AG08395 (cell line): ENCODE data around the gene DCBLD2.
A peak's percentile ranks its signal among the peaks of the same experiment; 100 is the strongest.

ENCODE experiments used
- DNase-seq: peaks from one replicate; pipeline ENCODE4 v3.0.0; 2012; ENCODE audit warnings: mixed read lengths, low spot score

The DCBLD2 gene

GRCh38 chr3:98791341-98792325, 109.9 kb downstream of the DCBLD2 start:
- DNase-seq: no peak

GRCh38 chr3:98788651-98789050, 112.8 kb downstream of the DCBLD2 start:
- no peak for DNase-seq

- DNase-seq: no peak
Observed at GRCh38 chr3:98787181-98787580, 114.3 kb downstream of the DCBLD2 start.

GRCh38 chr3:98786364-98787006, 115.0 kb downstream of the DCBLD2 start:
- peak; percentile 24 for DNase-seq

GRCh38 chr3:98784666-98785600, 116.6 kb downstream of the DCBLD2 start:
- DNase-seq: peak; percentile 73

- DNase-seq: no peak
Observed at GRCh38 chr3:98784042-98784441, 117.5 kb downstream of the DCBLD2 start.

DNA sequence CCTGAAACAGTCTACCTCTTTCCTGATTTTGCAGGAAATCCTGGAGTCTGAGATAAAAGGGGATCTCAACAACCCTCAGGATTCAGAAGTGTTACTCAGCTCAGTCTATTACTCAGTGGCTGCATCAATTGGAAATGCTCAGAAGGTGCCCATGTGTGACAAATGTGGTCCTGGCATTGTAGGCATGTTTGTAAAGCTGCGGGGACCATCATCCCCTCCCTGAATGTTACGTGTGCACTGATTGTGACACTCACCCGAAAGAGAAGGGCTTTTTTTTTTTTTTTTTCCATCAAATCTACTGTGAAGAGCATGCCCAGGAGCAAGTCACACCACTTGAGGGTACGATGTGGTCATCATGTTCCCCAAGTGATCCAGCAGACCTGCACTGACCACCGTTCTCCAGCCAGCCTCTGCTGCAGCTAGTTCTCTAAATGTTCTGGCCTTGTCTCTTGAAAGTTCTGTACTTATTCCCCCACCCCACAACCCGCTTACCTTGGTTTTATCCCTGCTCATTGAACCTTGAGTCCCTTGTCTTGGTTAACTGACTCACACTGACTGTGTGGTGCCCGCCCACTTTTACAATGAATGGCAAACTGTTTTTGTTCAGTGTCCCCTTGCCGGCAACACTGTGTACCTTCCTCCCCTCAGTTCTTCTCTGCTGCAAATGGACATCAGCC, 118.5 kb downstream of the DCBLD2 start:
- DNase-seq: no peak

GRCh38 chr3:98780343-98780742, 121.2 kb downstream of the DCBLD2 start:
- DNase-seq: no peak

DNA sequence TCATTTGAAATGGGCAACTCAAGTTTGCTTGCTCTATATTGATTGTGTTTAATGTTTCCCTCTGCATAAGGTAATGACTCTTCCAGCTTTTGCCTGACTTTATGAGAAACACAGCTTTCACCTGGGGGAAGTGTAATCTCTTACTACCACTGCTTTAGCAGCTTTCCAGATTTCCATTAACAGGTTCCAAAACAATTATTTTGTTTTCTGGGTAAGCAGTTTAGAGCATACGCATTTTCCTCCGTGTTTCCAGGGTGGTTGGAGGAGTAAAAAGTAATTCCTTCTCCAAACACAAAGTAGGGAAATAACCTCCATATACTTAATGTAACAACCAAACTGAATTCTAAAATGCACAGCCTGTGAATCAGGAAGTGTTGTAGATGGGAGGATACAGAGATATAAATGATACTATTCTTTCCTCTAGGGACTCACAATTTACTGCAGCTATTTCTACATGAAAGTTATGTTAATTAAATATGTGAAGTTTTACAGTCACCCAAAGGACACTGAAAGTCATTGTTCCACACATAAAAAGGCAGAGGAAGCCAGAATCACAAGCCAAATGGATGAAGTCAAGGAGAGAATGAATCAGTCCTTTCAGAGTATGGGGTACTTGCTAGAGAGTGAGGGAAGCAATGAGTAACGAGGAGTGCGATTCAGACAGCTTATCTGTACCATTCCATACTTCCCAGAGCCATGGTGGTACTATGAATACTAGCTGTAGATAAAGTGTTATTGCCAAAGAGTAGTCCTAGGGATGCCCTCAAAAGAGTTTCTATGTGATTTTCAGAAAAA, 121.8 kb downstream of the DCBLD2 start:
- DNase-seq: no peak

DNA sequence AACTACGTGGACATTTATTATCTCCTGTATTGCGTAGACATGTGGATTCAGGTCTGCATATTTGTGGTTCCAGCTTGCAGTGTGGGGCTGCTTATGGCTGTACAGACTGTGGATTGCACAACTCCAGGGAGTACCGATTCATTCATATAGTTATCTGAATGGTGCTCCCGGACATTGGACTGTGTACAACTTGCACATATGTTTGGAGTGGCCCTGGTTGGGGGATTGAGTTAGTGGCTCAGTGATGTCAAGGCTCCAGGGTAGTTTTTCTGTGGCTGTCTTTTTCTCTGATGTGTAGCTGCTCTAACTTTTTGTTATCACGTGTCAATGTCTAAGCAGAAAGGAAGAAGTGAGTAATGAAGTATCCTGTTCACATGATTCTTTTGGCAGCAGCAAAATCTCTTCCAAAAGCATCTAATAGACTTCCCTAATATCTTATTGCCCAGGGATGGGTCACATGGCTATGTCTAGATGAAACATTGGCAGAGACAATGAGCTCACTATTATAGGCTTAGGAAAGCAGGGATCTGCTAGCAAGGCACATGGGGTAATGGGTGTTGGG, 122.6 kb downstream of the DCBLD2 start:
- peak; percentile 62 for DNase-seq

- DNase-seq: no peak
Observed at GRCh38 chr3:98778383-98778782, 123.1 kb downstream of the DCBLD2 start.

DNA sequence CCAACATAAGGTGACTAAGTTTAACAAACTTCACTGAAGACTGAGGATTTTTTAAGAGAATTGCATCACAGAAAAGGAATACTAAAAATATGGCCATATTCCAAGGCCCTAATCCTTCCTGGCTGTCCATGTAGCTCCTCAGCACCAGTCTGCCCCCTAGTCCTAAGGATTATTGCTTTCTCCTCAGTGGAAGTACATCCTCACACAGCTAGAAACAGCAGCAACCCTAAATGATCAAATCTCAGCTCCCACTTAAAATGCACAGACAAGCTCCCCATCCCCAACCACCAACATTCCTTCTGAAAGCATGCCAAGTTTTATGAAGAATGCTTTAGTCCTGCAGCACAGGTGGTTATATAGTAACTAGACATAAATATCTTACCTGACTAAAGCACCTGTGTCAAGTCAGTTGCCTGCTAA, 123.7 kb downstream of the DCBLD2 start:
- peak; percentile 36 for DNase-seq

GRCh38 chr3:98777286-98777685, 124.2 kb downstream of the DCBLD2 start:
- DNase-seq: no peak

DNA sequence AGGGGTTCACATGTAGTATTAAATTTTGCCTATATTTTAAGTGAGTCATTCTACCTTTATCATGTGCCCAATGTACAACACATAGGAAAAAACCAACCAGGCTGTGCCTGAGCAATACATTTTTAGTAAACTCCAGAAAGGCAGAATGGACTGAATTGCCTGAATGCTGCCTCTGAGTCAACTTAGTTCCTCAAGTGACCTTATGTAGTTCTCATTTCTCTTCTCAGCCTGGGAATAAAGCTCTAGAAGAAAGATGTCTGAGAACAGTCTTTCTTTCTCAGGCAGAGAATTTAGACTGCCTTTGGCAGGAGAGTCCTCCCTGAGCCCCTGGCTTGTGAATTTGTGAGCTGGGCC, 125.4 kb downstream of the DCBLD2 start:
- no peak for DNase-seq

DNA sequence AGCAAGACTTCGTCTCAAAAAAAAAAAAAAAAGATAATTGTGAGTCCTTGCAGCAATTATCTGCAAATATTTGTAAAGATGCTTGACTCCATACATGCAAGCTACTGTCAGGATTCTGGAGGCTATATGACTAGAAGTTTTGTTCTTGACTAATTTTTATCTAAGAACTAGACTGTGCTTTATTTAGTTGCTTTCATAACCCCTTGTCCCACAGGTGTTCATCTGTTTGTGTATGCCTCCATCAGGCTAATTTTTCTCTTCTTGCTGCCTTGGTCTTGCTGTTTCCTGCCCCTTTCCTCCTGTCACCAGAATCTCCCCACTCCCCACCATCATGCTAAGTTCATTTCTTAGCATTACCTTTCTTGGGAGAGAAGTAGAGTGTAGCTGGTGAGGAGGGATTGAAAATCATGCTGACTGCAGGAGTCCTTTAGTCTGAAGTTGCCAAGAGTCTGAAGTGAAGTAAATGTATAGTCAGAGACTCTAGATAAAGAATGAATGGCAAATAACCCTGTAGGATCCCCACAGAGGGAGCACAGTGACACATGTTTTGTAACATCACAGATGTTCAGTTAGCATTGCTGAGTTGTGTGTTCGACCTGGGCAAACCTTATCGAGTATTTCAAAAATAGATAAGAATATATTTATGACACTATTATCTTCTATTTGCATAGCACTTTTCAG, 125.9 kb downstream of the DCBLD2 start:
- no peak for DNase-seq

GRCh38 chr3:98772022-98772421, 129.5 kb downstream of the DCBLD2 start:
- DNase-seq: no peak

DNA sequence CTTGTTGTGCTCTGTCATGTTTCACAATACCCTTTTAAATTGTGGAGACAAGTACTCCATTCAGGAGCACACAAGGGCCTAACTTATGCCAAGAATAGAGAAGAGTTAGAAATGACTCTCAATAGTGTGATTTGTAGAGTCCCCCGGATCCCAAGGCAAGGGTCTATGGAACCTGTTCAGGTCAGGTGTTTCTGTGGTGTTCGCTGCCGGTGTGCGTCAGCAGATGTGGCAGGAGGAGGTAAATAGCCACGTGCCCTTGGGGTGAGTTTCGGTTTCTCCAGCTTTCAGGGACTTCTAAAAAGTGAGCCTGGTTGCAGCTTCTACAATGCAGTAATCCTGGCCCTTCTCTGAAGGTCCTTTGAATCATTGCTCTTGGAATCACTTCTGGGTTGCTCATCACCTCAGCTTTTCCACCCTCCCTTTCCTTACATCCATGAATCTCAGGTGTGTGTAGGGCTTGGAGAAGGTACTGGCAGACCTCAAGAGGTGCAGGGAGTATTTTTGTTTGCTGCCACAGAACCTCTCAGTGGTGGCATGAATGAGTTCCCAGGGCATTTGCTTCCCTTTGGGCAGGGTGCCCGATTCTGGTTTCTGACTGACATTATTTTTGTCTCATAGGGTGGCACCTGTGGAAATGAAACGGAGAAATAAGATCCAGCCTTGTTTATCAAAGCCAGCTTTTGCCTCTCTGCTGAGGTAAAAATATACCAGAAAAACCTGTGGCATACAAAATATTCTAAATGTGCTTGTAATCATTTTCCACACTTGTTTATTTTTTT, 131.0 kb downstream of the DCBLD2 start:
- DNase-seq: no peak

GRCh38 chr3:98769448-98769847, 132.0 kb downstream of the DCBLD2 start:
- no peak for DNase-seq

DNA sequence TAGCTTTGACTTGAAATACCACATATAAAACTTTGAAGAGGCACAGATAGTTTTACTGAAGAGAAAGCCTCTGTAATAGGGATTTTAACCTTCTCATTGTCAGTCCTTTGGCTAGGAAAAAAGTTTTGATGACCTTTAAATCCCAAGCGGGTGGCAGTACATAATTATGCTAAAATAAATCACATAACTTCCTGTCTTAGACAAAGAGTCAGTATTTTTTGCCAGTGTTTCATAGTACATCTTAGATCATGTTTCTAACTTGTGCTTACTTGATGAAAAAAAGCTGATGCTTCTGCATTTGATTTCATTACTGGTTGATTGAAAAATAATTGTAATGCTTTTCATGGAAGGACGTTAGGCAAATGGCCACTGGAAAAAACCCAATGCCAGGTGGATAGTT, 132.5 kb downstream of the DCBLD2 start:
- DNase-seq: no peak
